H9 (cell line): Measurements from ENCODE around the gene PCGF3. TPM values are rescaled to one million over a fixed set of nuclear protein-coding genes. Genes with fewer than 3 reads are reported as not detected.

Experiments used
- DNase-seq: peaks from one replicate; pipeline ENCODE4 v3.0.0-alpha.2; 2017
- H2AFZ ChIP-seq: one replicate; pipeline ENCODE4 v1.6.1; 2013; ENCODE audit warnings: mild to moderate bottlenecking, low read length, control low read depth, moderate library complexity
- H2AK5ac ChIP-seq: 2 replicates; pipeline ENCODE4 v1.6.1; 2013; ENCODE audit warnings: low read length, control low read depth, mixed read lengths; ENCODE audit not compliant: insufficient read length
- H2BK120ac ChIP-seq: one replicate; pipeline ENCODE4 v1.6.1; 2013; ENCODE audit warnings: low read depth, mild to moderate bottlenecking, low read length, control low read depth, inconsistent platforms; ENCODE audit not compliant: poor library complexity, severe bottlenecking
- H2BK12ac ChIP-seq: 2 replicates; pipeline ENCODE4 v1.6.1; 2013; ENCODE audit warnings: low read length, control low read depth, mixed read lengths, low read depth; ENCODE audit not compliant: insufficient read length
- H2BK15ac ChIP-seq: 2 replicates; pipeline ENCODE4 v1.6.1; 2013; ENCODE audit warnings: low read depth, low read length, control low read depth
- H2BK20ac ChIP-seq: one replicate; pipeline ENCODE4 v1.6.1; 2013; ENCODE audit warnings: low read depth, mild to moderate bottlenecking, low read length, control low read depth, inconsistent platforms; ENCODE audit not compliant: poor library complexity, severe bottlenecking
- H2BK5ac ChIP-seq: 2 replicates; pipeline ENCODE4 v1.6.1; 2013; ENCODE audit warnings: low read length, control low read depth, mixed read lengths; ENCODE audit not compliant: insufficient read length
- H3K14ac ChIP-seq: 2 replicates; pipeline ENCODE4 v1.6.1; 2013; ENCODE audit warnings: low read length, control low read depth; ENCODE audit not compliant: insufficient read depth
- H3K18ac ChIP-seq: 2 replicates; pipeline ENCODE4 v1.6.1; 2013; ENCODE audit warnings: low read depth, mild to moderate bottlenecking, mixed read lengths, low read length, control low read depth; ENCODE audit not compliant: insufficient read length
- H3K23ac ChIP-seq: 2 replicates; pipeline ENCODE4 v1.6.1; 2013; ENCODE audit warnings: low read length, control low read depth, mixed read lengths, low read depth; ENCODE audit not compliant: insufficient read length
- H3K23me2 ChIP-seq: 2 replicates; pipeline ENCODE4 v1.6.1; 2013; ENCODE audit warnings: low read depth, mild to moderate bottlenecking, mixed read lengths, low read length, control low read depth; ENCODE audit not compliant: insufficient read length, poor library complexity, severe bottlenecking
- H3K27ac ChIP-seq: 2 replicates; pipeline ENCODE4 v1.5.1; 2013; ENCODE audit warnings: low read length, control low read depth, mixed read lengths, low read depth; ENCODE audit not compliant: insufficient read length
- H3K27me3 ChIP-seq: 2 replicates; pipeline ENCODE4 v1.6.1; 2013; ENCODE audit warnings: low read length, control low read depth, inconsistent platforms; ENCODE audit not compliant: insufficient read depth
- H3K4ac ChIP-seq: 2 replicates; pipeline ENCODE4 v1.6.1; 2013; ENCODE audit warnings: low read depth, mild to moderate bottlenecking, control low read depth, inconsistent platforms, low read length, moderate library complexity
- H3K4me1 ChIP-seq: 2 replicates; pipeline ENCODE4 v1.6.1; 2013; ENCODE audit warnings: low read length, control low read depth, inconsistent platforms; ENCODE audit not compliant: insufficient read depth
- H3K4me2 ChIP-seq: 2 replicates; pipeline ENCODE4 v1.6.1; 2013; ENCODE audit warnings: low read length, control low read depth, mixed read lengths; ENCODE audit not compliant: insufficient read length, insufficient read depth
- H3K56ac ChIP-seq: 2 replicates; pipeline ENCODE4 v1.6.1; 2013; ENCODE audit warnings: low read depth, mild to moderate bottlenecking, mixed read lengths, low read length, control low read depth; ENCODE audit not compliant: insufficient read length
- H3K79me1 ChIP-seq: 2 replicates; pipeline ENCODE4 v1.6.1; 2013; ENCODE audit warnings: low read depth, mild to moderate bottlenecking, moderate library complexity, low read length, control low read depth, inconsistent platforms; ENCODE audit not compliant: insufficient read depth, poor library complexity, severe bottlenecking
- H3K79me2 ChIP-seq: 2 replicates; pipeline ENCODE4 v1.6.1; 2013; ENCODE audit warnings: low read length, control low read depth, inconsistent platforms; ENCODE audit not compliant: insufficient read depth
- H3K9ac ChIP-seq: 2 replicates; pipeline ENCODE4 v1.6.1; 2013; ENCODE audit warnings: low read length, control low read depth, mixed read lengths; ENCODE audit not compliant: insufficient read length; ENCODE audit errors: extremely low read depth
- H3K9me3 ChIP-seq: one replicate; pipeline ENCODE4 v1.6.1; 2013; ENCODE audit warnings: low read depth, low read length, inconsistent platforms; ENCODE audit not compliant: control insufficient read depth
- H3T11ph ChIP-seq: one replicate; pipeline ENCODE4 v1.6.1; 2013; ENCODE audit warnings: mild to moderate bottlenecking, low read length, control low read depth, inconsistent platforms
- H4K20me1 ChIP-seq: one replicate; pipeline ENCODE4 v1.6.1; 2013; ENCODE audit not compliant: control insufficient read depth, insufficient read length, insufficient read depth
- H4K5ac ChIP-seq: 2 replicates; pipeline ENCODE4 v1.6.1; 2013; ENCODE audit warnings: low read depth, mild to moderate bottlenecking, mixed read lengths, low read length, control low read depth; ENCODE audit not compliant: insufficient read length
- H4K8ac ChIP-seq: replicated peaks from 2 replicates; pipeline ENCODE4 v1.6.1; 2013; ENCODE audit warnings: low read length, control low read depth, mixed read lengths, low read depth; ENCODE audit not compliant: insufficient read length
- H4K91ac ChIP-seq: 2 replicates; pipeline ENCODE4 v1.6.1; 2013; ENCODE audit warnings: low read depth, mild to moderate bottlenecking, moderate library complexity, mixed read lengths, low read length, control low read depth; ENCODE audit not compliant: insufficient read length
- H3K27ac Mint-ChIP-seq, 3 experiments: 2 replicates in 2 of 3; 3 replicates in 1 of 3; pipeline ENCODE4 v1.8.0; 2020 to 2021; ENCODE audit warnings: mixed read lengths in 3 of 3, mild to moderate bottlenecking in 1 of 3, moderate library complexity in 1 of 3
- H3K27me3 Mint-ChIP-seq: 2 replicates; pipeline ENCODE4 v1.8.0; 2021; ENCODE audit warnings: low read depth, mild to moderate bottlenecking, moderate library complexity, mixed read lengths
- H3K36me3 Mint-ChIP-seq, 3 experiments: 2 replicates in 2 of 3; 3 replicates in 1 of 3; pipeline ENCODE4 v1.8.0; 2020 to 2021; ENCODE audit warnings: low read depth in 3 of 3, mixed read lengths in 3 of 3; ENCODE audit not compliant: insufficient read depth in 1 of 3
- H3K4me1 Mint-ChIP-seq, 2 experiments: 2 replicates each; pipeline ENCODE4 v1.8.0; 2020; ENCODE audit warnings: mixed read lengths in 2 of 2
- H3K4me3 Mint-ChIP-seq, 2 experiments: 2 replicates in 1 of 2; 3 replicates in 1 of 2; pipeline ENCODE4 v1.8.0; 2020 to 2021; ENCODE audit warnings: mild to moderate bottlenecking in 2 of 2, mixed read lengths in 2 of 2, moderate library complexity in 1 of 2
- H3K9me3 Mint-ChIP-seq, 2 experiments: 2 replicates in 1 of 2; 3 replicates in 1 of 2; pipeline ENCODE4 v1.8.0; 2020; ENCODE audit warnings: mild to moderate bottlenecking in 2 of 2, mixed read lengths in 2 of 2, moderate library complexity in 1 of 2
- CTCF ChIP-seq: fragments of 200-600 bp; sonication (generic); conservative IDR thresholded peaks from 3 replicates; pipeline ENCODE4 v1.8.0; 2021; ENCODE audit warnings: antibody characterized with exemption, mild to moderate bottlenecking
- WGBS: extraction: QIAGEN DNeasy Blood & Tissue Kit; methylation state at CpG from one replicate; pipeline ENCODE4 v1.1.7; 2013; ENCODE audit warnings: missing lambda C conversion rate, low lambda C conversion rate, mixed read lengths; ENCODE audit not compliant: insufficient read length; ENCODE audit errors: extremely low coverage; 5-methylcytosine and 5-hydroxymethylcytosine counted together
- total RNA-seq: library from RNA; stranded (reverse); gene quantifications from 2 replicates; pipeline ENCODE4 v1.2.1, GENCODE V29; 2021

PCGF3 gene
- total RNA-seq, 1 experiment from 2014 or later, result 43.1 TPM

GRCh38 chr4:732486-732885 is 26.9 kb downstream of the PCGF3 start:
- no peaks in the 10 kb centered on the region for H3K27me3 ChIP-seq
- H4K5ac ChIP-seq, result no peak overlapping the region
- H3K79me2 ChIP-seq, result peaks cover 6% of the 10 kb centered on the region; the same call in 1 of the 2 replicates
- H3K4me1 ChIP-seq, result no peaks in the 10 kb centered on the region
- H3K9me3 Mint-ChIP-seq, result no peaks in the 10 kb centered on the region
- H2AFZ ChIP-seq, result no peak overlapping the region
- no peak overlapping the region for H3K56ac ChIP-seq
- no peak for DNase-seq
- no peak overlapping the region for H4K8ac ChIP-seq
- H3K18ac ChIP-seq, result no peak overlapping the region
- H3K4me1 Mint-ChIP-seq, result no peaks in the 10 kb centered on the region
- H3K23me2 ChIP-seq, result no peaks in the 10 kb centered on the region
- H3K4me2 ChIP-seq, result no peak overlapping the region
- H2BK15ac ChIP-seq, result no peak overlapping the region
- H2BK5ac ChIP-seq, result no peak overlapping the region
- peaks cover 3% of the 10 kb centered on the region for H3K79me1 ChIP-seq
- no CpG with 5 or more reads among the region's 20 CpGs for WGBS
- H4K20me1 ChIP-seq, result peaks cover 2% of the 10 kb centered on the region
- peaks cover 28 to 62% (median 46%) of the 10 kb centered on the region in 3 experiments for H3K36me3 Mint-ChIP-seq
- no peak overlapping the region for H2BK120ac ChIP-seq
- H4K91ac ChIP-seq, result no peak overlapping the region
- no peak overlapping the region for H2AK5ac ChIP-seq
- no peak for TF ChIP-seq CTCF
- H3K27ac ChIP-seq, result no peak overlapping the region
- H3K9ac ChIP-seq, result no peak overlapping the region
- H3T11ph ChIP-seq, result no peak overlapping the region
- no peak overlapping the region for H3K23ac ChIP-seq
- H2BK20ac ChIP-seq, result no peak overlapping the region
- H3K27ac Mint-ChIP-seq, result no peak overlapping the region
- H3K4me3 Mint-ChIP-seq, result no peak overlapping the region
- no peaks in the 10 kb centered on the region for H3K27me3 Mint-ChIP-seq
- no peaks in the 10 kb centered on the region for H3K9me3 ChIP-seq
- no peak overlapping the region for H2BK12ac ChIP-seq
- H3K14ac ChIP-seq, result no peak overlapping the region
- H3K4ac ChIP-seq, result no peak overlapping the region
